ENCODE data around the gene UTP4.

DNA sequence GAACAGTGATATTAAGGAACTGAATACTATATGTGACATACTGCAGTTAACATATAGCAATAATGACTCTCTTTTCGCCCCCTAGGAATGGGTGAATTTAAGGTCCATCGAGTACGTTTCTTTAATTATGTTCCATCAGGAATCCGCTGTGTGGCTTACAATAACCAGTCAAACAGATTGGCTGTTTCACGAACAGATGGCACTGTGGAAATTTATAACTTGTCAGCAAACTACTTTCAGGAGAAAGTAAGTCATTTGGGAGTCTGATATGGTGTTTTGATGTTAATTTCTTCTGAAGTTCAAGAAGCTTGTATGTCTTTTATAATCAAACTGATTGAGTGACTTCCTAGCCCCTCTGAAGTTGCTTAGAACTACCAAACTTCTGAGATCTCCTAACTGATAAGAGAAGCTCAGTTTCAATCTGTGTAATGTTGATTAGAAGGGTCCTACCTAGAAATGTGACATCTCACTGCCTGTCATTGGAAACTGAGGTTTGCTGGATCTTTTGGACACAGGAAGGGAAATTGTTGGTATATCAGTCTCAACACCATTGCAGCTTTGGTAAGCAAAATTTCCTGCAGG is 1.0 kb downstream of the UTP4 start:
- TF ChIP-seq EZH2phosphoT487 (IDR thresholded peaks at IDR 0.05; ENCODE audit: borderline replicate concordance, low read length) = no peak
- TF ChIP-seq CTCF (conservative IDR thresholded peaks at IDR 0.05; ENCODE audit: low read depth, low read length) = no peak

Measured in PC-3 (cell line).